GM18517 (cell line): ENCODE data around the gene LIN9.
A peak's percentile ranks its signal among the peaks of the same experiment; 100 is the strongest.
"Not testable (repeated sequence)": the region's sequence is repeated elsewhere in the genome, so short reads cannot be mapped to it uniquely, and the experiment has no call there.

Experiments
- ATAC-seq: cut with Tn5 transposase; IDR thresholded peaks from one replicate; pipeline ENCODE4 v1.9.1; 2021; ENCODE audit warnings: mild to moderate bottlenecking, moderate library complexity; ENCODE audit not compliant: unreplicated experiment

The LIN9 gene, protein sequence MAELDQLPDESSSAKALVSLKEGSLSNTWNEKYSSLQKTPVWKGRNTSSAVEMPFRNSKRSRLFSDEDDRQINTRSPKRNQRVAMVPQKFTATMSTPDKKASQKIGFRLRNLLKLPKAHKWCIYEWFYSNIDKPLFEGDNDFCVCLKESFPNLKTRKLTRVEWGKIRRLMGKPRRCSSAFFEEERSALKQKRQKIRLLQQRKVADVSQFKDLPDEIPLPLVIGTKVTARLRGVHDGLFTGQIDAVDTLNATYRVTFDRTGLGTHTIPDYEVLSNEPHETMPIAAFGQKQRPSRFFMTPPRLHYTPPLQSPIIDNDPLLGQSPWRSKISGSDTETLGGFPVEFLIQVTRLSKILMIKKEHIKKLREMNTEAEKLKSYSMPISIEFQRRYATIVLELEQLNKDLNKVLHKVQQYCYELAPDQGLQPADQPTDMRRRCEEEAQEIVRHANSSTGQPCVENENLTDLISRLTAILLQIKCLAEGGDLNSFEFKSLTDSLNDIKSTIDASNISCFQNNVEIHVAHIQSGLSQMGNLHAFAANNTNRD

GRCh38 chr1:226308723-226309397, at the start of gene LIN9:
LIN9 (minus strand) TSS chr1:226309164; CDS start chr1:226309139, 25 bp downstream.
- peak; percentile 74 for ATAC-seq

DNA sequence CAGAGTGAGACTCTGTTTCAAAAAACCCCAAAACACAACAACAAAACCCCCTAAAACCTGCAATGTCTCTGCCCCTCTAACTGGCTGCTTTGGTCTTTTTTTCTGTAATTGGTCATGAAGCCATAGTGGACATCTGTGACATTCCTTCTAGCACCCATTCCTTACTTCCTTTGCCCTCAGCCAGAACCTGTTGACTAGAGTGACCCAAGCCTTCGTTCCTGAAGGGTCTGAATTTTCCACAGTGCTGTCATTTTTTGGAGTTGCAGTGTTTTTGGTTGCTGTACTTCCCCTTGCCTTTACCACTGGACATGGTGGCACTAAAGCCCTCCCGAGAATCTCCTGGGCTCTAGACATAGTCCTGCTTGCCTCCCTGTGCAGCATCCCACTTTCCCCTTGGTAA, 48.5 kb upstream of the LIN9 start:
- no peak for ATAC-seq

DNA sequence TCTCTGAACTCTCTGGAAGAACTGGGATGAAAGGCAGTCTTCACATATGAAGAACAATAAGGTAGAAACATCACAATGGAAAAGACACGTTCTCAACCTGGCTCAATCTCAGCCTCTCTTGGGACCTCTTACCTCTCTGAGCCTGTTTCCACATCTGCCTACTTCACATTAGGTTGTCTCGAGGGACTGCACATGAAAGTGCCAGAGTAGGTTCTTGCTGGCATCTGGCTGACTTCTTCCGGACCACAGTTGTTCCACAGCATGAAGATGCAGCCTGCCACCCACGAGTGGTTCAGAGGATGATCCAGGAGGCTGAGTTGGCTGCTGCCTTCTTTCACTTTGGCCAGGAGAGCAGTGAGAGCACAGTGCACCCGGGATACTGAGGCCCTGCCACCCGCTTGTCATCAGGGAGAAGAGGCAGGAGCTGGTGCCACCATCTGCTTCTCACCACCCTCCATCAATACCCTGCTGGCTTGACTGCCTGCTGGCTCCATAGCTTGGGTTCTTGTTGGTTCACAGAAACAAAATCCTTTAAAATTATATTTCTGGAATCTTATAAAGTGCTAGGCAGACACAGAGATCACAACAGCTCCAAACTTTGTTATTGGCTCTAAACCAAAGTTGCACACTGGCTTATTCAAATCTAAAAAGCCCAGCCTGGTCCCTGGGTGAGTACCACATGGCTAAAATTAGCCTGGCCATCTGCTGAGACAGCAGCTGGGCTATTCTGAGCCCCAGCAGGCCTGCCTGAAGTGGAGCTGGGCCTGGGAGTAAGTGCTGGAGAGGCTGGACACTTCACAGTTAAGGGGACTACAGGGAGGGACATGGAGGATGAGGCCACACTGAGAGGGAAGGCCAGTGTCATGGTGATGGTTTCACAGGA, 46.9 kb upstream of the LIN9 start:
- no peak for ATAC-seq

DNA sequence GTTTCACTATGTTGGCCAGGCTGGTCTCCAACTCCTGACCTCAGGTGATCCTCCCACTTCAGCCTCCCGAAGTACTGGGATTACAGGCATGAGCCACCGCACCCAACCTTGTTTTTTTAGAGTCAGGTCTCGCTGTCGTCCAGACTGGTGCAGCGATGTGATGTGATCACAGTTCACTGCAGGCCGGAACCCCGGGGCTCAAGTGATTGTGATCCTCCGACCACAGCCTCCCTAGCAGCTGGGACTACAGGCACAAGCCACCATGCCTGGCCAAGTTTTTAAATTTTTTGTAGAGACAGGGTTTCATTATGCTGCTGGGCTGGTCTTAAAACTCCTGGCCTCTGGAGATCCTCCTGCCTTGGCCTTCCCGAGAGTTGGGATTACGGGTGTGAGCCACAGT, 46.1 kb upstream of the LIN9 start:
- no peak for ATAC-seq

GRCh38 chr1:226353698-226354525, 44.9 kb upstream of the LIN9 start:
- no peak for ATAC-seq

DNA sequence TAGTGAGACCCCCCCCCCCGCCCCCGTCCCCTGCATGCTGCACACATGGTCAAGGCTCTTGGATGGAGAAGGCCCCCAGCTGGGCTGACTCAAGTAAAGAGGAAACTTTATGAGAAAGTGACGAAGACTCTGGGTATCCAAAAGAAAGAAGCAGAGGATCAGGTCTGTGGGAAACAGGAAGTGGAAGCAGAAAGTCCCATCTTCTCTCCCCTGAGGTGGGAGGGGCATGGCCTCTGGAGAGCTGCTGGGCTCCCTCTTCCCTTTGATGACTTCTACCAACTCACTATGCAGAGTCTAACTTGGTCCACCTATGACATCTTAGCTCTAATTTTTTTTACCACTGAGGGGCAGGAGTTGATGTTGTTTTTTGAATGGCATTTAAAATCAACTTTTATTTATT, 42.7 kb upstream of the LIN9 start:
- ATAC-seq: no peak

DNA sequence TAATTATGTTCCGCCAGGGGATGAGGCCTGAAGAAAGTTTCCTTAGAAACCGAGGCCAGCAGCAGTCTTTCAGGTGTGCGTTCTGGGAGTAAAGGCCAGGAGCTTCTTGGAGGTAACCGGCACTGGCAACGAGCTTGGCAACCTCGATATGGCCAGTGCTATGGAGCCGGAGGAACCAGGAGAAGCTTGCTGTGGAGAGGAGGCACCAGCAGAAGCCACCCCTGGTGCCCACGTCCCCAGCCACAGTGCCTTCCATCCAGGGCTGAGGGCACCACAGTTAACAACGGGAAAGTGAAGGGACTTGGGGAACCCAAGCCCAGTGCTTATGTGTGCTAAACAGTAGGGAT, 41.5 kb upstream of the LIN9 start:
- no peak for ATAC-seq

GRCh38 chr1:226349801-226350518, 41.0 kb upstream of the LIN9 start:
- peak; percentile 71 for ATAC-seq

DNA sequence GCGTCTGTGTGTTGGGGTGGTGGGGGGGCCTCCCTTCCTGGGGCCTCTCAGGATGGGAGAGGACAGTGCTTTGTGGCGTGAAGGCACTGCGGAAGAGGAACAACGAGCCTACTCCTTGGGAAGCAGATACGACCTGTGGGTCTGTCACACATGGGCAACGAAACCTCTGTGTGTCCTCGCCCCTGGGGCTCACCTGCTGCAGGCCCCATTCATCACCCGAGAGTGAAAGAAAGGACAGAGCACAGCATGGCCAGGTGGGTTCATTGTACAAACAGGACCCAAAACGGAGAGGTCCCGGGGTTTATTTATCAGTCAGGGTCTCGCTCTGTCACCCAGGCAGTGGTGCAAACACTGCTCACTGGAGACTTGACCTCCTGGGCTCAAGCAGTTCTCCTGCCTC, 40.1 kb upstream of the LIN9 start:
- no peak for ATAC-seq

DNA sequence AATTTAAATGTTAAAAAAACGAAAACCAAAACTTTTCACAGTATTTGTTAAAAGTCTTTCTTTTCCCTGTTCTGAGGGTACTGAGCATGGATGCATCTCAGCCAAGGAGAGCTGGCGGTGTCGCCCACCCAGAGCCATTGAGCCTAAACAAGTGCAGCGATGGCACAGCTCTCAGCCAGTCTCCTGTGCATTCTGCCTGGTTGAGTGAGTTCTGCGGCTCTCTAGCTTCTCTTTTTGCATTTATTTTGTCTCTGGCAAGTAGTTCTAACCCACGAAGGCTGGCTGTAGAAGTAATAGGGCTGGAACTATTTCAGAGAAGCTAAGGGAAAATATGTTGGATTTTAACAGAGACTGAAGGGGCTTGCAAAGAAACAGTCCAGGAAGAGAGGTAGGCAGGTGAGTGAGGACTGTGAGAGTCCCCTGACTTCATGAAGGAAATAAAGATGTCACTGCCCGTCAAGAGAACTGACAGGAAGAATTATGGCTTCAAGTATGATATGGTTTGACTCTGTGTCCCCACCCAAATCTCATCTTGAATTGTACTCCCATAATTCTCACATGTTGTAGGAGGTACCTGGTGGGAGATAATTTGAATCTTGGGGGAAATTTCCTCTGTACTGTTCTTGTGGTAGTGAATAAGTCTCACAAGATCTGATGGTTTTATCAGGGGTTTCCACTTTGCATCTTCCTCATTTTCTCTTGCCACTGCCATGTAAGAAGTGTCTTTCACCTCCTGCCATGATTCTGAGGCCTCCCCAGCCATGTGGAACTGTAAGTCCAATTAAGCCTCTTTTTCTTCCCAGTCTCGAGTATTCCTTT, 35.7 kb upstream of the LIN9 start:
- no peak for ATAC-seq

GRCh38 chr1:226342656-226343055, 33.7 kb upstream of the LIN9 start:
- no peak for ATAC-seq

DNA sequence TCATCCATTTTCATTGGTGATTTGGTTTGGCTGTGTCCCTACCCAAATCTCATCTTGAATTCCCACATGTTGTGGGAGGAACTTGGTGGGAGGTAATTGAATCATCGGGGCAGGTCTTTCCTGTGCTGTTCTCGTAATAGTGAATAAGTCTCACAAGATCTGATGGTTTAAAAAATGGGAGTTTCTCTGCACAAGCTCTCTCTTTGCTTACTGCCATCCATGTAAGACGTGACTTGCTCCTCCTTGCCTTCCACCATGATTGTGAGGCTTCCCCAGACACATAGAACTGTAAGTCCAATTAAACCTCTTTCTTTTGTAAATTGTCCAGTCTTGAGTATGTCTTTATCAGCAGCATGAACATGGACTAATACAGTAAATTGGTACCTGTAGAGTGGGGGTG, 31.1 kb upstream of the LIN9 start:
- not testable (repeated sequence) for ATAC-seq

DNA sequence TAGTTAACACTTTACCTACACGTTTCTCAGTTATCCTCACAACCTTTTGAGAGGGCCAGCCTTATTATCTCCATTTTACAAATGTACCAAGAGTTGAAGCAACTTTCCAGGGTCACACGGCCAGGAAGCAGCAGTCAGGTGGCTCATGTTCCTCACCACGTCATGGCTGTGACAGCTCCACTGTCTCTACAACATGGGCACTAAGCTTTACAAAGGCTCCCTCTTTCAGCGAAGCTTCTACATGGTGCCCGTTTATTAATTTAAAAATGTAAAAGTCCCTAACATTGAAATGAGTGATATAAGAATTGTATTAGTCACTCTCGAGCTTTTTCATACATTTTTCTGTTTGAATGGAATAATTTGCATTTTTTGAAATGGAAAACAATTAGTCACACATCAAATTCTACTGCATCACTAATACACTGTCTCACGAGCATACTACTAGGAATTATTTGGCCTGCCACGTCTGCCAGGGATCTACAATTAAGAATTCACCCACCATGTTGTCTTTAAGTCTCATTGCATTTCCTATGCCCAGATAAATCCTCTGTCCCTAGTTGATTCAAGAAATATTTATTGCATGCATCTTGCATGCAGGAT, 28.4 kb upstream of the LIN9 start:
- ATAC-seq: no peak

GRCh38 chr1:226335661-226336060, 26.7 kb upstream of the LIN9 start:
- ATAC-seq: no peak

DNA sequence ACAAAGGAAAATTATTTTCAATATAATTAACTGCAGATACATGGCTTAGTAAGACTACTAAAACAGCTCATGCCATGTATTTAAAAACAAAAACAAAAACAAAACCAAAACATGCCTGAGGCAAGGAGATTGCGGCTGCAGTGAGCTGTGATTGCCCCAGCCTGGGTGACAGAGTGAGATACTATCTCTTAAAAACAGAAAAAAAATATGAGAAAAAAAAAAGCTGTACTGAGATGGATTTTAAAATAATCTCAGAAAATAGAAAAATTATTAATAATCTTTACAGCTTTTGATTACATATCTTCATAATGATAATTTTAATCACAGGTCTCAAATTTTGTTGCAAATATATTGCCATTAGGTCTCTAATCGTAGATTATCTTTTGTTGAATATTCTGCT, 24.0 kb upstream of the LIN9 start:
- ATAC-seq: no peak

DNA sequence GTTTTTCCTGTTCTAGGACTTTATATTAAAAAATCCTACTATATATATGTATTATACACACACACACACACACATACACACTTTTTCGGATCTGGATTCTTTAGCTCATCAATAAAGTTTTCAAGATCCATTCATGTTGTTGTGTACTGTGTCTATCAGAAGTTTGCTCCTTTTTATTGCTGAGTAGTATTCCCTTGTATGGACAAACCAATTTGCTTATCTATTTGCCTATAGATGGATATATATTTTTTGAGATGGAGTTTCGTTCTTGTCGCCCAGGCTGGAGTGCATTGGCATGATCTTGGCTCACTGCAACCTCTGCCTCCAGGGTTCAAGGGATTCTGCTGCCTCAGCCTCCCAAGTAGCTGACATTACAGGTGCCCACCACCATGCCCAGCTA, 20.3 kb upstream of the LIN9 start:
- ATAC-seq: no peak

DNA sequence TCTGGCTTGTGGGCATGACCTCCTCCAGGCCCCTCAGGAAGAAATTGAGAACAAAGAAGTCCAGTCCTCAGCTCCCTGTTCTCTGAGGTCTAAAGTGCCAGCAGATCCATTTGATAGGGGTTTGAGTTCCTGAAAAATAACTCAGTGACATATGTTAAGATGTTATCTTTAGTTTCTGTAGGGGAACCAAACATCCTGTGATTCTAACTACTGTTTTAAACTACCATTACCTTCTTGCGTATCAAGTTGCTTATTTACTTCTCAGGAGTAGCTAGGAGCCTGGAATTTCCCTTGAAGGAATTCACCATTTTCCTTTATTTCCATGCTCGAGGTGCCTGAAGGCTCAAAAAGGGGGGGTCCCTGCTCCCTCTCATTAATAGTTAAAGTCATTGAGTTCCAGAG, 18.8 kb upstream of the LIN9 start:
- no peak for ATAC-seq

- no peak for ATAC-seq
Measured at GRCh38 chr1:226325178-226325577, 16.2 kb upstream of the LIN9 start.

- no peak for ATAC-seq
Measured at GRCh38 chr1:226324479-226324878, 15.5 kb upstream of the LIN9 start.
